Endodermal cell (in vitro differentiated cells): ENCODE measurements around the gene CD93. TPM values are rescaled to one million over a fixed set of nuclear protein-coding genes. Genes with fewer than 3 reads are reported as not detected.

Source experiments
- DNase-seq: peaks from one replicate; pipeline ENCODE4 v3.0.0-alpha.2; 2017
- H3K27ac ChIP-seq: 2 replicates; pipeline ENCODE4 v1.5.1; 2013; ENCODE audit warnings: mild to moderate bottlenecking, low read depth, low read length, moderate library complexity
- H3K27me3 ChIP-seq: 2 replicates; pipeline ENCODE4 v1.6.1; 2013; ENCODE audit warnings: mild to moderate bottlenecking, low read length, moderate library complexity; ENCODE audit not compliant: insufficient read depth, control insufficient read depth, poor library complexity, severe bottlenecking
- H3K36me3 ChIP-seq: 2 replicates; pipeline ENCODE4 v1.7.0; 2013; ENCODE audit warnings: mild to moderate bottlenecking, low read length, moderate library complexity; ENCODE audit not compliant: control insufficient read depth, insufficient read depth
- H3K4me1 ChIP-seq: one replicate; pipeline ENCODE4 v1.7.0; 2013; ENCODE audit warnings: low read length; ENCODE audit not compliant: control insufficient read depth, insufficient read depth
- H3K4me3 ChIP-seq: 2 replicates; pipeline ENCODE4 v1.5.1; 2013; ENCODE audit warnings: mild to moderate bottlenecking, low read length, moderate library complexity
- H3K9ac ChIP-seq: 2 replicates; pipeline ENCODE4 v1.6.1; 2013; ENCODE audit warnings: mild to moderate bottlenecking, low read length, moderate library complexity; ENCODE audit not compliant: poor library complexity, severe bottlenecking; ENCODE audit errors: extremely low read depth
- H3K9me3 ChIP-seq: 2 replicates; pipeline ENCODE4 v1.6.1; 2013; ENCODE audit warnings: mild to moderate bottlenecking, low read length, moderate library complexity; ENCODE audit not compliant: control insufficient read depth
- H3K27ac Mint-ChIP-seq: 2 replicates; pipeline ENCODE4 v1.8.0; 2020; ENCODE audit warnings: mixed read lengths
- H3K27me3 Mint-ChIP-seq: 2 replicates; pipeline ENCODE4 v1.8.0; 2021; ENCODE audit warnings: mild to moderate bottlenecking, mixed read lengths; ENCODE audit not compliant: insufficient read depth
- H3K36me3 Mint-ChIP-seq: 2 replicates; pipeline ENCODE4 v1.8.0; 2020; ENCODE audit warnings: low read depth, mixed read lengths
- H3K4me1 Mint-ChIP-seq: 2 replicates; pipeline ENCODE4 v1.8.0; 2020; ENCODE audit warnings: mixed read lengths
- H3K4me3 Mint-ChIP-seq: 2 replicates; pipeline ENCODE4 v1.8.0; 2020; ENCODE audit warnings: mild to moderate bottlenecking, moderate library complexity, mixed read lengths
- H3K9me3 Mint-ChIP-seq: 2 replicates; pipeline ENCODE4 v1.8.0; 2020; ENCODE audit warnings: mild to moderate bottlenecking, mixed read lengths
- CTCF ChIP-seq: fragments of 200-600 bp; sonication (generic); conservative IDR thresholded peaks from 2 replicates; pipeline ENCODE4 v1.5.0; 2021; ENCODE audit warnings: antibody characterized with exemption, mild to moderate bottlenecking
- WGBS, 2 experiments: methylation state at CpG; one replicate each; pipeline versions ENCODE4 v1.1.5 to v1.1.7; 2013; ENCODE audit warnings: missing lambda C conversion rate in 2 of 2, mixed read lengths in 1 of 2; ENCODE audit not compliant: insufficient coverage in 1 of 2, insufficient read length in 1 of 2; 5-methylcytosine and 5-hydroxymethylcytosine counted together
- total RNA-seq, 2 donors: library from RNA; stranded (reverse); fragmentation: NEBNext Ultra II Directional in 1 of 2; extraction: Animal tissue kit (Norgen Biotek cat#: 25700) in 1 of 2; gene quantifications; 2 replicates in 1 of 2; 3 replicates in 1 of 2; pipeline ENCODE4 v1.2.1, GENCODE V29; 2021

CD93 gene
- total RNA-seq, 2 donors from 2014 or later, result 0.04 TPM; not detected in 1

- no peaks in the 10 kb centered on the region for H3K9me3 ChIP-seq
- H3K27me3 ChIP-seq, result no peaks in the 10 kb centered on the region
- H3K36me3 ChIP-seq, result no peaks in the 10 kb centered on the region
- no peak for DNase-seq
- Mint-ChIP-seq H3K27ac (no peak overlapping the region), H3K9me3 (no peaks in the 10 kb centered on the region), H3K36me3 (no peaks in the 10 kb centered on the region), H3K4me1 (peaks cover 5% of the 10 kb centered on the region), H3K27me3 (peaks cover 2% of the 10 kb centered on the region), H3K4me3 (no peak overlapping the region)
- no peak for TF ChIP-seq CTCF
- 80 to 89% methylated on average over 3 to 14 of the region's 14 CpGs for WGBS, 2 experiments
- H3K4me3 ChIP-seq, result no peak overlapping the region
- H3K27ac ChIP-seq, result no peak overlapping the region
- no peak overlapping the region for H3K9ac ChIP-seq
- H3K4me1 ChIP-seq, result no peaks in the 10 kb centered on the region
These were observed 41.6 kb upstream of the CD93 start for GRCh38 chr20:23127506-23128279.

- H3K9me3 Mint-ChIP-seq, result no peaks in the 10 kb centered on the region
- peaks cover 2% of the 10 kb centered on the region for H3K27me3 Mint-ChIP-seq
- H3K36me3 Mint-ChIP-seq, result no peaks in the 10 kb centered on the region
- H3K4me1 ChIP-seq, result no peaks in the 10 kb centered on the region
- H3K9ac ChIP-seq, result no peak overlapping the region
- H3K27me3 ChIP-seq, result no peaks in the 10 kb centered on the region
- DNase-seq, result no peak
- no peak overlapping the region for H3K27ac ChIP-seq
- H3K36me3 ChIP-seq, result no peaks in the 10 kb centered on the region
- H3K4me3 Mint-ChIP-seq, result no peak overlapping the region
- H3K4me3 ChIP-seq, result no peak overlapping the region
- TF ChIP-seq CTCF, result no peak
- H3K27ac Mint-ChIP-seq, result no peak overlapping the region
- H3K4me1 Mint-ChIP-seq, result peaks cover 5% of the 10 kb centered on the region
- WGBS, 2 experiments, result 85 to 86% methylated on average over 11 to 12 of the region's 12 CpGs
- H3K9me3 ChIP-seq, result no peaks in the 10 kb centered on the region
These were observed 40.3 kb upstream of the CD93 start for GRCh38 chr20:23126281-23127061.

DNA sequence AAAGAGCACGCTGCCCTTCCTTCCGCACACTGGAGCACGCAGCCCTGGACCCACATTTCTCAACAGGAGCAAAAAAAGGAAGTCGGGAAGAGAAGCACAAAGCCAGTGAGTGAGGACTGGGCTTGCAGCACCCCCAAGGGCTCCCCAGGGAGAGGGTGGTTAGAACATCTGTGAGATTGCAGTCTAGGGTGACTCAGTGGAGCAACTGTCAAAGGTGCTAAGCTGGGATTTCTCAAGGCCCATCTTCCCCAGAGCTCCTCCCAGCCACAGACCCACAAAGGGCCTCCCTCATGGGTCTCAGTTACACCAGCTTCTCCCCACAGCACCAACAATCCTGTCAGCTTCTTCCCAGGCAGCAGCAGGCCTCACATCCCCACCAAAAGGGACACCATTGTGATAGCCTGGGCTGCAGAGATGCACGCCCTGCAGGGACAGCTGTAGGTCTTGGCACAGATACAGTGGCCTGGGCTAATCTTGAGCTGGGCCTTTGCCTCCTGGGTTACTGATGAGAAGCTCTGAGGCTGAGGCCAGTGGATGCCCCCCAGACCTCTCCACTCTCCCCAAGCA is 39.6 kb upstream of the CD93 start:
- Histone ChIP-seq H3K9ac (no peak overlapping the region), H3K4me1 (no peaks in the 10 kb centered on the region), H3K27me3 (no peaks in the 10 kb centered on the region), H3K4me3 (no peak overlapping the region), H3K9me3 (no peaks in the 10 kb centered on the region), H3K27ac (no peak overlapping the region), H3K36me3 (no peaks in the 10 kb centered on the region)
- no peak for DNase-seq
- no peak for TF ChIP-seq CTCF
- Mint-ChIP-seq H3K27me3 (peaks cover 2% of the 10 kb centered on the region), H3K27ac (no peak overlapping the region), H3K36me3 (no peaks in the 10 kb centered on the region), H3K4me3 (no peak overlapping the region), H3K4me1 (peaks cover 9% of the 10 kb centered on the region), H3K9me3 (no peaks in the 10 kb centered on the region)
- 96 to 100% methylated on average over 2 to 5 of the region's 5 CpGs for WGBS, 2 experiments
